ENCODE data around the gene GRID2IP.

GRID2IP gene

GRCh38 chr7:6447581-6448199, 103.6 kb downstream of the GRID2IP start, which contains the start of gene DAGLB:
TSS of gene DAGLB (minus strand) at chr7:6447954. CDS start at chr7:6447842, 112 bp downstream.
- Histone ChIP-seq H3K4me3 (ENCODE audit: low read length) (peak within 1 kb of the TSS; percentile 70), H3K4me1 (ENCODE audit: control insufficient read depth, insufficient read depth, low read length) (peaks cover 8% of the 10 kb centered on the region), H3K36me3 (ENCODE audit: control insufficient read depth, insufficient read depth, low read length) (no peaks in the 10 kb centered on the region), H3K9me3 (ENCODE audit: control insufficient read depth, low read length) (no peaks in the 10 kb centered on the region), H3K9ac (ENCODE audit: low read length) (peak within 1 kb of the TSS; percentile 69), H3K27me3 (ENCODE audit: control insufficient read depth, insufficient read depth, low read length) (no peaks in the 10 kb centered on the region)
